HG03442 (cell line): Measurements from ENCODE around the gene FAM32A.
A peak's percentile ranks its signal among the peaks of the same experiment; 100 is the strongest.

ENCODE experiments used
- ATAC-seq: cut with Tn5 transposase; IDR thresholded peaks from one replicate; pipeline ENCODE4 v1.9.1; 2021; ENCODE audit warnings: mild to moderate bottlenecking, moderate library complexity; ENCODE audit not compliant: unreplicated experiment

Gene FAM32A

GRCh38 chr19:16185123-16185767, at the start of gene FAM32A:
TSS of gene FAM32A (plus strand) at chr19:16185410. CDS start at chr19:16185443, 33 bp downstream.
- peak; percentile 92 for ATAC-seq

- no peak for ATAC-seq
Observed at GRCh38 chr19:16135430-16136127, 49.6 kb upstream of the FAM32A start.

GRCh38 chr19:16136185-16136999, 48.8 kb upstream of the FAM32A start:
- ATAC-seq = no peak

GRCh38 chr19:16139752-16140151, 45.5 kb upstream of the FAM32A start:
- no peak for ATAC-seq

GRCh38 chr19:16141043-16141442, 44.2 kb upstream of the FAM32A start:
- ATAC-seq = no peak

- ATAC-seq = no peak
Observed at GRCh38 chr19:16142032-16142580, 43.1 kb upstream of the FAM32A start.

GRCh38 chr19:16143399-16144215, 41.6 kb upstream of the FAM32A start, which contains the start of gene HSH2D:
TSS of gene HSH2D (plus strand) at chr19:16143685. CDS start at chr19:16148751, 5,066 bp downstream.
- peak; percentile 61 for ATAC-seq

GRCh38 chr19:16144216-16144581, 41.0 kb upstream of the FAM32A start:
- no peak for ATAC-seq

GRCh38 chr19:16146112-16146511, 39.1 kb upstream of the FAM32A start:
- ATAC-seq = no peak

GRCh38 chr19:16148443-16149229, 36.6 kb upstream of the FAM32A start:
- no peak for ATAC-seq

GRCh38 chr19:16153582-16154336, 31.5 kb upstream of the FAM32A start:
- no peak for ATAC-seq

GRCh38 chr19:16154557-16154956, 30.7 kb upstream of the FAM32A start:
- ATAC-seq = no peak

- ATAC-seq = no peak
Observed at GRCh38 chr19:16155128-16155527, 30.1 kb upstream of the FAM32A start.

- no peak for ATAC-seq
Observed at GRCh38 chr19:16156904-16157303, 28.3 kb upstream of the FAM32A start.

- no peak for ATAC-seq
Observed at GRCh38 chr19:16157601-16158000, 27.6 kb upstream of the FAM32A start.

GRCh38 chr19:16159655-16160054, 25.6 kb upstream of the FAM32A start:
- no peak for ATAC-seq

- no peak for ATAC-seq
Observed at GRCh38 chr19:16160445-16160942, 24.7 kb upstream of the FAM32A start.

- no peak for ATAC-seq
Observed at GRCh38 chr19:16160943-16161560, 24.2 kb upstream of the FAM32A start.
